Esophagus squamous epithelium (tissue), 4 donors: Measurements from ENCODE around the gene CD200.
"Not testable (repeated sequence)": the region's sequence is repeated elsewhere in the genome, so short reads cannot be mapped to it uniquely, and the experiment has no call there.

ENCODE experiments used
- POLR2A ChIP-seq, 4 donors: fragments of 450-650 bp; IDR thresholded peaks; one replicate each; pipeline ENCODE4 v1.6.1; 2017; ENCODE audit warnings: antibody characterized with exemption in 4 of 4, mild to moderate bottlenecking in 4 of 4, moderate library complexity in 3 of 4
- TF ChIP-seq, protein P1 (sequence below), 6 experiments: fragments of 450-650 bp in 4 of 6; fragments of 200-600 bp in 2 of 6; sonication (generic) in 2 of 6; IDR thresholded peaks; one replicate each; pipeline ENCODE4 v1.5.1; 2016 to 2019; ENCODE audit warnings: antibody characterized with exemption in 6 of 6, mild to moderate bottlenecking in 4 of 6, moderate library complexity in 4 of 6

DNA sequence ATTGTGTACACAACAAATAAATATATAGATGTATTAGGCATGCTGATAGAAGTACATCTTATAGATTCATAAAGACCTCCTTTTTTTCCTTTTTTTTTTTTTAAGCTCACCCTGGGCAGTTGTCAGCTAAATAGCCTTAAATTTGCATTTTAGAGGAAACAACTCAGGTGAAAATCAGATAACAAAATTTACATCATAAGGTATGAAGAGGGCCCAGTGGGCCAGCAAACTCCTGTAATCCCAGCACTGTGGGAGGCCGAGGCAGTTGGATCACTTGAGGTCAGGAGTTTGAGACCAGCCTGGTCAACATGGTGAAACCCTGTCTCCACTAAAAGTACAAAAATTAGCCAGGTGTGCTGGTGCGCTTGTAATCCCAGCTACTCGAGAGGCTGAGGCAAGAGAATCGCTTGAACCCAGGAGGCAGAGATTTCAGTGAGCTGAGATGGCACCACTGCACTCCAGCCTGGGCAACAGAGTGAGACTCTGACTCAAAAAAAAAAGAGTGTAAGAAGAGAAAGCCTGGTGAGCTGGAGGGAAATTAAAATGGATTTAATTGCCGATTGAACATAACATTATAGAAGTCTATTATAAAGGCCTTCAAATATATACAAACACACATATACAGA, 72.1 kb downstream of the CD200 start:
- not testable (repeated sequence) for TF ChIP-seq POLR2A (IDR thresholded peaks at IDR 0.05)
- TF ChIP-seq, protein P1, sequence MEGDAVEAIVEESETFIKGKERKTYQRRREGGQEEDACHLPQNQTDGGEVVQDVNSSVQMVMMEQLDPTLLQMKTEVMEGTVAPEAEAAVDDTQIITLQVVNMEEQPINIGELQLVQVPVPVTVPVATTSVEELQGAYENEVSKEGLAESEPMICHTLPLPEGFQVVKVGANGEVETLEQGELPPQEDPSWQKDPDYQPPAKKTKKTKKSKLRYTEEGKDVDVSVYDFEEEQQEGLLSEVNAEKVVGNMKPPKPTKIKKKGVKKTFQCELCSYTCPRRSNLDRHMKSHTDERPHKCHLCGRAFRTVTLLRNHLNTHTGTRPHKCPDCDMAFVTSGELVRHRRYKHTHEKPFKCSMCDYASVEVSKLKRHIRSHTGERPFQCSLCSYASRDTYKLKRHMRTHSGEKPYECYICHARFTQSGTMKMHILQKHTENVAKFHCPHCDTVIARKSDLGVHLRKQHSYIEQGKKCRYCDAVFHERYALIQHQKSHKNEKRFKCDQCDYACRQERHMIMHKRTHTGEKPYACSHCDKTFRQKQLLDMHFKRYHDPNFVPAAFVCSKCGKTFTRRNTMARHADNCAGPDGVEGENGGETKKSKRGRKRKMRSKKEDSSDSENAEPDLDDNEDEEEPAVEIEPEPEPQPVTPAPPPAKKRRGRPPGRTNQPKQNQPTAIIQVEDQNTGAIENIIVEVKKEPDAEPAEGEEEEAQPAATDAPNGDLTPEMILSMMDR (IDR thresholded peaks at IDR 0.05) = not testable (repeated sequence)
